Sigmoid colon (tissue), 4 donors: ENCODE results near the gene STING1.

Source experiments
- EP300 ChIP-seq, 4 donors: sonication (generic); formaldehyde crosslinking; IDR thresholded peaks; one replicate each; pipeline ENCODE4 v1.6.1; 2017; ENCODE audit warnings: antibody characterized with exemption in 4 of 4
- TF ChIP-seq, protein P1 (sequence below), 4 experiments: fragments of 450-650 bp in 3 of 4; fragments of 200-600 bp in 1 of 4; IDR thresholded peaks; one replicate each; pipeline ENCODE4 v1.5.1; 2016 to 2019; ENCODE audit warnings: antibody characterized with exemption in 4 of 4, mild to moderate bottlenecking in 3 of 4, moderate library complexity in 2 of 4

DNA sequence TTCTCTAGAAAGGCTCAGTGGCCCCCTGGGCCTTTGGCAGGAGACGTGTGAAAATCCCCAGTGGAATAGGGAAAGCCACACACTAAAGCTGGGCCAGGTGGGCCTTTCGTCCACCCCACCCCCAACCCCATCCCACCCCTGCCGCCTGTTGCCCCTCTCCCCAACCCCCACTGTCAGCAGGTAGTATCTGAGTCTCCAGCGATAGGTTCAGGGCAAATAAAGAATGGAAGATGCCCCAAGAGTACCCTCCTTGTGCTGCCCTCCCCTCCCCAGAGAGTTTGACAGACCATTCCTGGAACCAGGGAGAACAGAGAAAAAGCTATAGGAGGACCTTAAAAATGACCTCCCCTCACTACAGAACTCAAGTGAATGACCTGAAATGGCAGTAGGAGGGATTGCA lies 41.9 kb upstream of the STING1 start:
- TF ChIP-seq, protein P1, sequence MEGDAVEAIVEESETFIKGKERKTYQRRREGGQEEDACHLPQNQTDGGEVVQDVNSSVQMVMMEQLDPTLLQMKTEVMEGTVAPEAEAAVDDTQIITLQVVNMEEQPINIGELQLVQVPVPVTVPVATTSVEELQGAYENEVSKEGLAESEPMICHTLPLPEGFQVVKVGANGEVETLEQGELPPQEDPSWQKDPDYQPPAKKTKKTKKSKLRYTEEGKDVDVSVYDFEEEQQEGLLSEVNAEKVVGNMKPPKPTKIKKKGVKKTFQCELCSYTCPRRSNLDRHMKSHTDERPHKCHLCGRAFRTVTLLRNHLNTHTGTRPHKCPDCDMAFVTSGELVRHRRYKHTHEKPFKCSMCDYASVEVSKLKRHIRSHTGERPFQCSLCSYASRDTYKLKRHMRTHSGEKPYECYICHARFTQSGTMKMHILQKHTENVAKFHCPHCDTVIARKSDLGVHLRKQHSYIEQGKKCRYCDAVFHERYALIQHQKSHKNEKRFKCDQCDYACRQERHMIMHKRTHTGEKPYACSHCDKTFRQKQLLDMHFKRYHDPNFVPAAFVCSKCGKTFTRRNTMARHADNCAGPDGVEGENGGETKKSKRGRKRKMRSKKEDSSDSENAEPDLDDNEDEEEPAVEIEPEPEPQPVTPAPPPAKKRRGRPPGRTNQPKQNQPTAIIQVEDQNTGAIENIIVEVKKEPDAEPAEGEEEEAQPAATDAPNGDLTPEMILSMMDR (IDR thresholded peaks at IDR 0.05) = no peak
- no peak for TF ChIP-seq EP300 (IDR thresholded peaks at IDR 0.05)
